ENCODE data around the gene CTNNA1.

DNA sequence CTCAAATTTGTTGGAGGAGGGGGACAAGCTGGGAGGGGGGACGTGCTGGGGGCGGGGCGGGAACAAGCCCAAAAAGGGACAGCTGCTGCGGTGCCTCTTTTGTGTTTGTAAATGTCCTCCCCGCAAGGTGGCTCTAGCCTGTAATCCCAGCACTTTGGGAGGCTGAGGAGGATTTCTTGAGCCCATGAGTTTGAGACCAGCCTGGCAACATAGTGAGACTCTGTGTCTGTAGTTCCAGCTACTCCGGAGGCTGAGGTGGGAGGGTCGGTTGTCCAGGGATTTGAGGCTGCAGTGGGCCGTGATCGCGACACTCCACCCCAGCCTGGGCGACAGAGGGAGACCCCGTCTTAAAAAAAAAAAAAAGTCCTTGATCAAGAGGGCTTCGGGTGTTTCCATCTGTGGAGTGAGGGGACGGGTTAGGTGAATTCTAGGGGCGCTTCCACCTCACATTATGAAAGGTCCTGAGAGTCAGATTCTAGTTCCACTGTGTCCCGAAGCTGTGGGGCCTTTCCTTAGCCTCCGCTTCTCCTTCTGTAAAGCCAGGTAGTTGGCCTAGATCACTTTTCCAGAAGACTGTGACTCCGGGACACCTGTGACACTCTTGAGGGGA is 779 bp upstream of the CTNNA1 start:
- TF ChIP-seq YY1 (IDR thresholded peaks at IDR 0.05; ENCODE audit: insufficient read depth, insufficient read length): no peak
- TF ChIP-seq SUZ12 (IDR thresholded peaks at IDR 0.05; ENCODE audit: extremely low read depth, insufficient read depth, insufficient read length): no peak
- TF ChIP-seq ZNF274 (IDR thresholded peaks at IDR 0.05; ENCODE audit: low read depth, low read length): no peak
